ENCODE data around the gene CACNA1B. TPM values are rescaled to one million over a fixed set of nuclear protein-coding genes. Genes with fewer than 3 reads are reported as not detected.
A peak's percentile ranks its signal among the peaks of the same experiment; 100 is the strongest.
"Not testable (repeated sequence)": the region's sequence is repeated elsewhere in the genome, so short reads cannot be mapped to it uniquely, and the experiment has no call there.

The CACNA1B gene
- polyA plus RNA-seq, 3 donors: 0.24 to 0.53 (median 0.26) TPM

DNA sequence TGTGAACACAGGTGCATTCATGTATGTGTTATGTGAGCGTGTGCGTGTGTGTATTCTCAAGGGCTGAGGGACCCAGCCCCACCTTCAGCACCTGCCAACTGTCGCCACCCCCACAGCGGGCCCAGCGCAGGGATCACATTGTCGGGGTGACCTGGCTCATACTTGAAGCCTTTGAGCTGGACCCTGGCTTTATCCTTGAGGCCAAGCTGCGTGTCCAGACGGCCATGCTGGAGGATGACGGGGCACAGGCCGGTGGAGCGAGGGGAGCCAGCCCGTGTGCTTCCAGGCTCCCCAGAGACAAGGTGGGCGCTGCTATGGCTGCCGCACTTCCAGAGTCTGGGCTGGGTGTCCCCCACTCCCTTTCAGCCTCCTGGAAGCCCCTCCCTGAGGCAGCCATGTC lies 261.5 kb downstream of the CACNA1B start:
- not testable (repeated sequence) for DNase-seq

DNA sequence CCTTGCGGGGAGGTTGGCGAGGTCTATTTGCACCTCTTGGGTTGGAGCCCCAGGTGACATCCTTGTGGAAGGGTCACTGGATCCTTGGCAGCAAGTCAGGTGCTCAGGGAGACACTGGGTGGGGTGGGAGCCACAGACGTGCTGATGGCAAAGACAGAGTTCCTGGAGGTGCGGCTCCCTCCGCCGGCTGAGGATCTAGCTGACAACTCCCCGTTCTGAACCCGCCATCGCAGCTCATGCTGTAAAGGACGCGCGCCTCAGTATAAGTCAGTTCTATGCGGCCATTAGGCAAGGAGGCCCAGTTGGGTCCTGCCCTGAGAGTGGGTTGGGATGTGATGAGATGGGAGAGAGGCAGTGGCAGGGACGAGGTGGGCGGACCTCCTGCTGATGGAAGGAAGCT lies 263.4 kb downstream of the CACNA1B start:
- DNase-seq: not testable (repeated sequence)

DNA sequence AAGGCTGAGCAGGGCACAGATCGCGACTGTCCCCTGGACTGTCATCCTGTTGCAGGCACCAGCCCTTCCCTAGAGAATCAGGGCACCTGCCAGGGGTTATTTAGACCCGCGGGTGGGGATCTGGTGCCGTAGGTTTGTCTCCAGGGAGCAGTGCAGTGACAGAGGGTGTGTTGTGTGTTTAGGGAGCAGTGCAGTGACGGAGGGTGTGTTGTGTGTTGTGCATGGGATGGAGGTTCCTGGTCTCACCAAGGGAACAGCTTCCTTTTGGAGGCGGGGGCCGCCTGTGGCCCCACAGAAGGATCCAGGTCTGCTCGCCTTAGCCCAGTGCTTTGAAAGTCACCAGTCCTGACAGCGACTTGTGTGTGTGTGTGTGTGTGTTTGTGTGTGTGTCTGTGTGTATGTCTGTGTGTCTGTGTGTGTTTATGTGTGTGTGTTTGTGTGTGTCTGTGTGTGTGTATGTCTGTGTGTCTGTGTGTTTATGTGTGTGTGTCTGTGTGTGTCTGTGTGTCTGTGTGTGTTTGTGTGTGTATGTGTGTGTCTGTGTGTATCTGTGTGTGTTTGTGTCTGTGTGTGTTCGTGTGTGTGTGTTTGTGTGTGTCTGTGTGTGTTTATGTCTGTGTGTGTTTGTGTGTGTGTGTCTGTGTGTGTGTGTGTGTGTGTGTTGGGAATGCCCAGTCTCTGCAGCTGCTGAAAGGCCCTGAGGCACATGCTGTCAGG lies 265.1 kb downstream of the CACNA1B start:
- DNase-seq: not testable (repeated sequence)

DNA sequence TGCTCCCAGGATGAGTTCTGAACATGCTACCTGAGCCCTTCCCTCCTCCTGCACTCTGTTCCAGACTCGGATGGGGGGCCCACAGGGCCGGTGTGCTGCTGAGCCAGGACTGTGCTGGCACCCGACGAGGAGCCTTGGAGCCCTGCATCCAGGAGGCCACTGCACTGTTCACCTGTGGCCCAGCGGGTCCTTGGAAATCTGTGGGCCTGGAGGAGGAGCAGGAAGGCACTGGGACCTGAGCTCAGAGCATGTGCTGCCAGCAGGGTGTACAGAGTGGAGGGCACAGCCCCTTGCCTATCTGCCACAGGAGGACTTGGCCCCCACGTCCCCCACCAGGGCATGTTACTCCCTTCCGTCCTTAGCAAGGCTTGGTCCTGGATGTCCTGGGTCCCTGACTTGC lies 265.9 kb downstream of the CACNA1B start:
- DNase-seq: not testable (repeated sequence)

DNA sequence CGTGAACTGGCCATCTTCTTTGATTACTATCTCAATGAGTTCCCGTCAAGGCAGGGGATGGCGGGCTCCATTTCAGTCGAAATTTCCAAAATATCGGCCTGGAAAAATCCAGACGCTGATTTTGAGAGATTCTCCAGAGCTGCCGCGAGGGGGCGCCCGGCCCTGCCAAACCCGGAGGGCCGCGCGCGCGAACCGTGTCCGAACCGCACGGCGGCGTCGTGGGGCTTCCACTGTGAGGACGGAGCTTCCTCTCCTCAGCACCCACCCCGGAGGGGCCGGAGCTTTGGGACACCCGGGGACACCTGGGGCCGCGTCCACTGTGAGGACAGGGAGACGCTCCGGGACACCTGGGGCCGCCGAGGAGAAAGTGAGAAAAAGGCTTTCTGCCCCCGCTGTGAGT lies 270.0 kb downstream of the CACNA1B start:
- peak; percentile 0 for DNase-seq

DNA sequence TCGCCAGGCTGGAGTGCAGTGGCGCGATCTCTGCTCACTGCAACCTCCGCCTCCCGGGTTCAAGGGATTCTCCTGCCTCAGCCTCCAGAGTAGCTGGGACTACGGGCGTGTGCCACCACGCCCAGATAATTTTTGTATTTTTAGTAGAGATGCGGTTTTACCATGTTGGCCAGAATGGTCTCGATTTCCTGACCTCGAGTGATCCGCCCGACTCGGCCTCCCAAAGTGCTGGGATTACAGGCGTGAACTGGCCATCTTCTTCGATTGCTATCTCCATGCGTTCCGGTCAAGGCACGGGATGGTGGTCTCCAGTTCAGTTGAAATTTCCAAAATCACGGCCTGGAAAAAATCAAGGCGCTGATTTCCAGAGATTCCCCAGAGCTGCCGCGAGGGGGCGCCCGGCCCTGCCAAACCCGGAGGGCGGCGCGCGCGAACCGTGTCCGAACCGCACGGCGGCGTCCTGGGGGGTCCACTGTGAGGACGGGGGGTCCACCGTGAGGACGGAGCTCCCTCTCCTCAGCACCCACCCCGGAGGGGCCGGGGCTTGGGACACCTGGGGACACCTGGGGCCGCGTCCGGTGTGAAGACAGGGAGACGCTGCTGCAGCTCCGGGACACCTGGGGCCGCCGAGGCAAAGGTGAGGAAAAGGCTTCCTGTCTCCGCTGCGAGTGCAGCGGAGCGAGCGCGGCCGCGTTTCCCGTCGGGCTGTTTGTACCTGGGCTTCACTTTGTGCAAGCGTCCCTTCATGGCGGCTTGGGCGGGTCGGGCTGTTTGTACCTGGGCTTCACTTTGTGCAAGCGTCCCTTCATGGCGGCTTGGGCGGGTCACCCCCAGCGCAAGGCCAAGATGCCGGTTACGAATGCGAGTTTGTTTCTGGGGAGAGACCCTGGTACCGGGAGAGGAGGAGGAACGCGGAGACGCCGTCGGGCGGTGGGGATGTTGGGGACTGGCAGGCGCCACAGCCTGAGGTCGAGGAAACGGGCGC lies 272.4 kb downstream of the CACNA1B start:
- DNase-seq: peak; percentile 8

DNA sequence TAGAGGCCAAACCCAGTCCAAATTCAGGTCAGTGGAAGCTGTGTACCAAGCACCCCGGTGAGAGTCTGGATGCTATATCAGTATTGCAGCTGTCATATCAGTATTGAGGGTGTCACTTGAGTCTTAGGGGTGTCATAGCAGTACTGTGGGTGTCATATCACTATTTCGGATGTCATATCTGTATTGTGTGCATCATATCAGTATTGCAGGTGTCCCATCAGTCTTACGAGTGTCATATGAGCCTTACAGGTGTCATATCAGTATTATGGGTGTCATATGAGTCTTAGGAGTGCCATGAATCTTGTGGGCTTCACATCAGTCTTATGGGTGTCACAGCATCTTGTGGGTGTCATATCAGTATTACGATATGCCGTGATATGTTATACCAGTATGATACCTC lies 278.2 kb downstream of the CACNA1B start:
- not testable (repeated sequence) for DNase-seq

DNA sequence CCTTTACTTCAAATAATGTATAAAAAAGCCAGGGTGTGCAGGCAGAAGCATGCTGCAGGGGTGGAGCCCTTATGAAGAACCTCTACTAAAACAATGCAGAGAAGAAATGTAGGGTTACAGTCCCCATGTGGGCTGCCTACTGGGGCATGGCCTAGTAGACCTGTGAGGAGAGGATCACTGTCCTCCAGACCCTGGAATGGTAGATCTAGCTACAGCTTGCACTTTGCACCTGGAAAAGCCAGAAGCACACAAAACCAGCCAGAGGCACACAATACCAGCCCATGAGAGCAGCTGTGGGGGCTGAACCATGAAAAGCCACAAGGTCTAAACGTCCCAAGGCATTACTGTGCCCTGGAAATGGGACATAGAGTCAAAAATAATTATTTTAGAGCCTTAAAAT lies 289.2 kb downstream of the CACNA1B start:
- not testable (repeated sequence) for DNase-seq
